NCI-H1105 (cell line): Measurements from ENCODE around the gene TMEM128.
"Not testable (repeated sequence)": the region's sequence is repeated elsewhere in the genome, so short reads cannot be mapped to it uniquely, and the experiment has no call there.

Experiments
- DNase-seq: peaks from one replicate; lab custom pipeline; 2025; lab: John Stamatoyannopoulos, UW

TMEM128 gene, protein sequence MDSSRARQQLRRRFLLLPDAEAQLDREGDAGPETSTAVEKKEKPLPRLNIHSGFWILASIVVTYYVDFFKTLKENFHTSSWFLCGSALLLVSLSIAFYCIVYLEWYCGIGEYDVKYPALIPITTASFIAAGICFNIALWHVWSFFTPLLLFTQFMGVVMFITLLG

GRCh38 chr4:4248029-4248884 is at the start of gene TMEM128:
Gene TMEM128, minus strand, starts transcription at chr4:4248223. Its CDS starts 21 bp downstream, at chr4:4248202.
- peak; percentile 71 for DNase-seq

DNA sequence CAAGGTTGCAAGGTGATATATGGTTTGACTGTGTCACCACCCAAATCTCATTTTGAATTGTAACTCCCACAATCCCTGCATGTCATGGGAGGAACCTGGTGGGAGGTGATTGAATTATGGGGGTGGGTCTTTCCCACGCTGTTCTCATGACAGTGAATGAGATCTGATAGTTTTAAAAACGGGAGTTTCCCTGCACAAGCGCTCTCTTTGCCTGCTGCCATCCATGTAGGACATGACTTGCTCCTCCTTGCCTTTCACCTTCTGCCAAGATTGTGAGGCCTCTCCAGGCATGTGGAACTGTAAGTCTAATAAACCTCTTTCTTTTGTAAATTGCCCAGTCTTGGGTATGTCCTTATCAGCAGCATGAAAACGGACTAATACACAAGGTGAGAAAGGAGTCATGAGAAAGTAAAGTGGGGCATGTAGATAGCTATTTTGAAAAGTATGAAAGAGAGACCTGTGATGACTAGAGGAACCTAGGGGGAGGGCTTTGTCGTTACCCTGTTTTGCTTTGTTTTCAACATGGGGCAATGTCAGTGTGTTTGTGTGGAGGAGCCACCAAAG is 48.3 kb upstream of the TMEM128 start:
- DNase-seq: no peak

DNA sequence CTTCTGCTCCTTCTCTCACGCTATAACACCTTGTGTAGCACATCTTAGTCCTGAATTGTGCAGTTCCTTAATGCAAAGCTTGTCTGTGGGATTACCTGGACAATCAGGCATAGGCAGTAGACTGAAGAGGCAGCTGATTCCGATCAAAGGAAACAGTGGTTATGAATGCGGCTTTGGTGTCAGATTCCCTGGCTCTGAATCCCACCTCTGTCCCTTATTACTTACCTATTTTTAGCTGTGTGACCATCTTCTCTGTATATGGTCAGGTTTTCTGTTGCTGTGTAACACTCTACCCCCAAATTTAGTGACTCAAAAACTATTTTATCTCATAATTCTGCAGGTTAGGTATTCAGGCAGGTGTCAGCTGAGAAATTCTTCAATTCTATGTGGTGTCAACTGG is 45.3 kb upstream of the TMEM128 start:
- no peak for DNase-seq

DNA sequence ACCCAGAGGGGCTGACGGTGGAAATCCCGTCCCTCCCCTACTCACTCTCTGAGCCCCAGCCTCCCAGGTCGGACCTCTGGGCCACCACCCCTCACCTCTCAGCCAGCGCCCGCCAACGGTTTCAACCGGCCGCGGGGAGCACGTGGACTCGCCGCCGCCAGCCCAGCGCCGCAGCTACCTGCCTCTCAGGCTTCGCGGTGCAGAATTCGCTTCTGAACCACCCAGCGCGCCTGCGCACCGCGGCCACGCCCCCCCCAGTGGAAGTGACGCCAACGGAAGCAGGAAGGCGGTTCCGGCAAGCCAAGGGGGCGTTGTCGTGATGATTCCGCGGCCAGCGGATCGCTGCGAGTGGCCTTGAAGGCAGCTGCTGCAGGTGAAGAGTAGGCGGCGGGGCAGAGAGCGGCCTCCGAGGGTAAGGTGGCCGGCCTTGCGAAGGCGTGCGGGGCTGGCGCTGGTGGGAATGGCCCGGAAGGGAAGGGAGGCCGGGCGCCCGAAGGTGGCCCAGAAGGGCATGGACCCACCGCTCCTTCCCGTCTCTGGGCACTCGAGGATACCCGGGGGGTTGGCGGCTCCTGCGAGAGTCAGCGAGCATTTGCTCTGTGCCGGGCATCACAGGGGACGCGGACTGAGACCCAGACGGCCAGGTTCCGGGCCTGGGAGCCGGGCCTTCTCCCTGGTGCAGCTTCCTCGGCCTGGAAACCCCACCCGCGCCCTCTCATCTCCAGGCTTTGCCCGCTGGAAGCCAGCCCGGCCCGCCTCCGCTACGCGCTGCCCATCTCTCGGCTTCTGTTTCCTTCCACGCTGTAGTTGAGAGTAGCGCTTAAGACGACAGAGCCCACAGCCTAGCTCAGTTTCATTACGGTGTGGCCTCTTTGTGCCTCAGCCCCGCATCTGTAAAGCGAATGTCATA is 42.2 kb upstream of the TMEM128 start, which contains the start of the genes LYAR and ZBTB49:
Gene LYAR, minus strand, starts transcription at position 214 of the 910 bp plus-strand sequence. CDS start 6,412 bp downstream, outside the sequence.
Gene ZBTB49, plus strand, starts transcription at position 311 of the 910 bp plus-strand sequence. CDS start 9,695 bp downstream, outside the sequence.
- DNase-seq: peak; percentile 73

DNA sequence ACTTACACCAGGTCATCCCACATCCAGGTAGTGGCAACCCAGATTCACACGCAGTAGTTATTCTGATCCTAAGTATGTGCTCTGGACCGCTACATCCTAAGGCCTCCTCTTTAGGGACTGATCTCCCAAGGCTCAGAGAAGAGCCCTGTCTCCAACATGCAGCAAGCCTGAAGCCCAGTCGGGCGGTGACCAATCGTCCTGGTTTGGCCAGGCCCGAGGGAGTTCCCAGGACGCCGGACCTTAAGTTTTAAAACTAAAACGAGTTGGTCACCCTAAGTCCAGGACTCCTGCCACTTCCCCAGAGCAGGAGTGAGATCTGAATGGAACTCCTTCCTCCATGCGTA is 41.5 kb upstream of the TMEM128 start:
- no peak for DNase-seq

GRCh38 chr4:4289055-4289454 is 41.0 kb upstream of the TMEM128 start:
- no peak for DNase-seq

DNA sequence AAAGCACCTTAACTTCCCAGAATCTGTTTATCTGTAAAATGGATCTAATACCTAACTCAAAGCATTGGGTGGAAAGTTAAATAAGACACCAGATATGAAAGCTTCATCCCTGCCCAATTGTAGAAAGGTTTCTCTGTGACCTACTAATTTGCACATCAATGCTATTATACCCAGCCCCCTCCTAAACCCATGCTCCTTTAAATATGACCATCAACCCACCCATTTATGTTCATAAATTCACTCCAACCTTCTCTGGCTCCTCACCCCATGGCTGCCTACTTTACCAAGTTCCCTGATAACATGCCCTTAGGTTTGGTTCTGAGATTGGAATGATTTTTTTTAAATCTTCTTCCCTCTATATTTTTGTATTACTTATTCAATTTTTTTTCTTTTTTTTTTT is 40.1 kb upstream of the TMEM128 start:
- no peak for DNase-seq

DNA sequence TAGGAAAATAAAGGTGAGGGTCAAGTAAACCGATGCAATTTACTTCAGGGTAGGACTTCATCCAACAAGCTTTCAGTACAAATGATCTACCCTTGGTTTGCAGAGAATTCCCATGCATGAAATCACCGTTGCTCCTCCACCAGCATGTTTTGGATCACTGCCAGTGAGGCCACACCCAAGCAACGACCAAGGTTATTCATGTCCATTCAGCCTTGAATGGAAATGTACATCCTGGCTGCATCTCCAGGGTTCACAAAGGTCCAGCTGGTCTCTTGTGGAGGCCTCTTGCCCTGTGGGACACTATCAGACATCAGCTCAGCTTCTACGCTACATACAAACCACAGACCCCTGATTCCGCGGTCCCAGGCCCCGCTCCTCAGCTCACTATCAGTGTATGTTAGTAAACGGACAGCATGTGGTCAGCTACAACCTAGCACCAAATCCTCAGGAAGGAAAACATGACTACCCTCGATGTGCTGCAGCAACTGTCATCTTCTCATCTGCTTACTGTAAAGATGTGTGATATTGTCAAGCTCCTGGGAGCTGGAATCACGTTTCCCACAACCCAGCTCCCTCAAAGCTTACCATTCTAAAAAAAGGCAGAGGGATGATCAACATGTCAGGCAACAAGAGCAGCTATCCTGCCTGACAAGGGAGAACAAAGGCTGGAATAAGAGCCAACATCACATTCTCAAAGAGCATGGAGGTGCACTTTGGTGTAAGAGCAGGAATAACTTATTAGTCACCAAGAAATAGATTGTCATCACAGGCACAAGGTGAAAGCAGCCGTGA is 37.0 kb upstream of the TMEM128 start:
- DNase-seq: no peak

DNA sequence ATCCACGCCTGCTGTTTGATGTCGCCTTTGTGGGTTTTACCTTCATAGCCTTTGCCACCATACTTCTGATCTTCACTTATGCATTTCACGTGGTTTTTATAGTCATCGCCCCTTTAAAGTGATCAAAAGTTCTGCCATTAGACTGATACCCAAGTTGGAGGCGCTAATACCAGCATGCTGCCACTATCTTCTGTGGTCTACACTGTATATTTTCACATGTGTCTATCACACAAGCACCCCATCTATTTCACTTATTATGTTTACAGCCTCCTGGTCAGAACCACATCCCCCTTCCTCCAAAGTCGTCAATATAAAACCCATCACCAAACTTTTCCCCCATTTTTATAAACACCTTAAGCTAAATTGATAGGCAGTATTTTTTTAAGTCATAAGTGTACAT is 33.8 kb upstream of the TMEM128 start:
- DNase-seq: no peak

DNA sequence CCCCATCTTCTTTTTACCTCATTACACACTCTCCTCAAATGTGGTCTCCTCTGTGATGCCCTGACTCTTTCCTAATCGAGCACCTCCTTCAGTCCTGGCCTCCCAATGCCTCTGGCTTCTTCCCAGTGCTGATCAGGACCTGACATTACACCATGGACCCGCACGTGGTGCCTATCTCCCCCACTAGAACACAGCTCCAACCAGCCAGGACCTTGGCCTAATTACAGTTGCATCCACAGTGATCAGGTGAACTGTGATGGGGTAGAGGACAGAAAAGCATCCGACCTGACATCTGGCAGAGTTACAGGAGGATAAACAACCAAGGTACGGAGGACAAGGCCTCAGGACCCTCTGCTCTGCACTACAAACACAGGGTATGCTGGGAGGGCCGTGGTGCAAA is 29.5 kb upstream of the TMEM128 start:
- DNase-seq: no peak

GRCh38 chr4:4274226-4274625 is 26.2 kb upstream of the TMEM128 start:
- no peak for DNase-seq

DNA sequence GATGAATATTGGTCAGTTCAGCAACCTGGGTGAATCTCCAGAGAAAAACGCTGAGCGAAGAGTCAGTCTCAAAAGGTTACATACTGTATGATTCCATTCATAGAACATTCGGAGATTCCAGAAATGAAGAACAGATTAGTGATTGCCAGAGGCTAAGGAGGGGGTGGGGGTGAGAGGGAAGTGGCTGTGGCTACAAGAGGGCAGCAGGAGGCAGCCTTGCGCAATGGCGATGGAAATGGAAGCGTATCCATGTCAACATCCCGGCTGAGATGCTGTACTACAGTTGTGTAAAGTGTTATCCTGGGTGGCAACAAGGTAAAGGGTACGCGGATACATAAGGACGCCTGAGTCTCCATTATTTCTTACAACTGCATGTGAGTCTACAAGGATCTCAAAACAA is 23.9 kb upstream of the TMEM128 start:
- no peak for DNase-seq

GRCh38 chr4:4270529-4270928 is 22.5 kb upstream of the TMEM128 start:
- DNase-seq: no peak

DNA sequence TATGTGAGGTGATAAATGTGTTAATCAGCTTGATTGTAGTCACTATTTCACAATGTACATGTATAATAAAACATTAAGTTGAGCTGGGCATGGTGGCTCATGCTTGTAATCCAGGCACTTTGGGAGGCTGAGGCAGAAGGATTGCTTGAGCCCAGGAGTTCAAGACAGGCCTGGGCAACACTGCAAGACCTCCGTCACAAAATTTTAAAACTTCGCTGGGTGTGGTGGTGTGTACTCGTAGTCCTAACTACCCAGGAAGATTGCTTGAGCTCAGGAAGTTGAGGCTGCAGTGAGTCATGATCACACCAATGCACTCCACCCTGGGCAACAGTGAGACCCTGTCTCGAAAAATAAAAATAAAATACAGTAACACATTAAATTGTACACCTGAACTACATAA is 21.8 kb upstream of the TMEM128 start:
- DNase-seq: no peak

GRCh38 chr4:4269331-4269731 is 21.3 kb upstream of the TMEM128 start:
- no peak for DNase-seq

DNA sequence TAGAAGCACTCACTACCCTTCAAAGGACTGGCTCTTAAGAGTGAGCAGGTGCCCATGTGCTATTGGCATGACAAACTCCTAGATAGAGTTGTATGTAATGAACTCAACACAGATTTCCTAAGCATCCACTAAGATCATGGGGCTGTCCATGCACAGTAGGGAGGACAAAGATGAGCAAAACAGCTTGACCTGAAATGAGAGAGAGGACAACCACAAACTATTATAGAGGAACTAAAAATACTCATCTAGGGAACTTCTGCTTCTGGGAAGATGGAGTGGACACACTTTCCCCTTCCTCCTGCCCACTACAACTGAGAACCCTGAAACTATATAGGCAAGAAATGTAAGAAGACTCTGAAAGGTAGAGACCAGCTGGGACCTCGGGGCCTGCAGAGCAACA is 20.8 kb upstream of the TMEM128 start:
- DNase-seq: no peak

DNA sequence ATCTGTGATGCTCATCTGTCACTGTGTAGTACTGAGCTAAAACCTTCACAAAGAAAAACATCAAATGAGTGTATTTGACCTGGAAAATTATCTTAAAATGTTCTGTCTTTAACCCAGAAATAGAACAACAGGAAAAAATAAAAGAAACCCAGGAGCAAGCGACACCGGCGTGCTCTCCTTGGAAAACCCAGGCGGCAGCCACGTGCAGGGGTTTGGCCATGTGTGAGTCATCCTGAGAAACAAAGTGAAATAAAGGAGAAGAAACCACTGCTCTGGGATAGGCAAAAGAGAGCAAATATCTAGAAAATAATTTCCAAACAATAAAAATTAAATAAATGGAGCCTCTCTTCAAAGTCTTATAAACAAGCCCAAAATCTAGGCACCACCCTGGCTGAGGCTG is 20.0 kb upstream of the TMEM128 start:
- no peak for DNase-seq

DNA sequence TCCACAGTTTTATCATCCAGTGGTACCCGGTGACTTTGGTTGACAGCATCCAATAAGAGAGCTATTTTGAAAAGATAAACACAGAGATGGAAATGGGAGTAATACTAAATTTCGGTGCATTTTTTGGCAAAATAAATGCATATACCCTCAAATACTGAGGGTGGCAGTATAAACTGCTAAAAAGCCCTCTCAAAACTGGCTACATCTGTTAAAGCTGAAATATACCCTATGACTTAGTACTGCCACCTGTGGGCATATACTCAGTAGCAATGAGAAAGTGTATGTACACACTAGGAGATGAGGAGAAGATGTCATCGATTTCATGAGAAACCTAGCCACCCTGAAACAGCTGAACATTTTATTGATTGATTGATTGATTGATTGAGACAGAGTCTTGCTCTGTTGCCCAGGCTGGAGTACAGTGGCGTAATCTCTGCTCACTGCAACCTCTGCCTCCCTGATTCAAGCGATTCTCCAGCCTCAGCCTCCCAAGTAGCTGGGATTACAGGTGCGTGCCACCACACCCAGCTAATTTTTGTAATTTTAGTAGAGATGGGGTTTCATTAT is 12.2 kb upstream of the TMEM128 start:
- no peak for DNase-seq

GRCh38 chr4:4259484-4260100 is 11.6 kb upstream of the TMEM128 start:
- DNase-seq: no peak

- not testable (repeated sequence) for DNase-seq
These were observed 9.7 kb upstream of the TMEM128 start for GRCh38 chr4:4257705-4258104.

GRCh38 chr4:4256799-4257198 is 8.8 kb upstream of the TMEM128 start:
- no peak for DNase-seq
